Hippocampal formation (tissue), 2 donors: Measurements from ENCODE around the gene KCNA5.

Experiments
- DNase-seq, 2 donors: peaks; one replicate each; lab custom pipeline; 2025; lab: John Stamatoyannopoulos, UW

KCNA5 gene

GRCh38 chr12:5064913-5065490 is 21.3 kb downstream of the KCNA5 start:
- no peak for DNase-seq

GRCh38 chr12:5066251-5066650 is 22.6 kb downstream of the KCNA5 start:
- DNase-seq = no peak

DNA sequence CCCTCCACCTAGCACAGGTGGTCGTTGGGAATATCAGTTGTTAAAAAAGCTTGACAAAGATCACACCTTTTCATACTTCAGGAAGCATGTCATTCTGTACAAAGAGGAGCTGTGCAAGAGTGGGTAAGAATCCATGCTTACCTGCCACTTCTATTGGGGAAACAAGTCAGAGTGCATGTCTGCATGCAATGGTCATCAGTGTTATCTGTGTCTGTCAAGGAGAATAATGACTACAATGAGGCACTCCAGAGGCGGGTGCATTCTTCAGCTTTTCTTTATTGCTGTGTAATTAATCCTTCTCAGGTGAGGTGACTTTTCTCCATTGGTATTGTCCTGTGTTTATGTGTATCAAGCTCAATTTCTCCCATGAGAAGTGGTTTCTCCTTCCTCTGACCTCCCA is 24.4 kb downstream of the KCNA5 start:
- no peak for DNase-seq

DNA sequence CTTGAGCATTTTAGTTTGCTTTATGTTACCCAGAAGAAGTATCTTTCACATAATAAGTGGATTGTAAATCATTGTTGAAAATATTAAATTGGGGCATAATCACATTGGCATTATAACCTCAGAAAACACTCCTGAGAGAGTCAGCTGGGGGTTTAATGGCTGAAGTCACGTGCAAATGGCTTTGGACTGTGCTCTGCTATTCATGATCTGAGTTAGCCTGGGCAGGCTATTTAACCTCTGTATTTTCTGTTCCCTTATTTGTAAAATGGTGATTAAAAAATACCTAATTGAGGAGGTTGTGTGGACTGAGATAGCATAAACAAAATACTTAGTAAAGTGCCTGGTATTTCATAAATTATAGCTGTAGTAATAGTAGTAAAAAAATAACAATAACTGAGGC is 24.9 kb downstream of the KCNA5 start:
- no peak for DNase-seq

- DNase-seq = no peak
These were observed 26.4 kb downstream of the KCNA5 start for GRCh38 chr12:5070090-5070489.

GRCh38 chr12:5071496-5071895 is 27.8 kb downstream of the KCNA5 start:
- DNase-seq = no peak

GRCh38 chr12:5072311-5072710 is 28.6 kb downstream of the KCNA5 start:
- DNase-seq = no peak

DNA sequence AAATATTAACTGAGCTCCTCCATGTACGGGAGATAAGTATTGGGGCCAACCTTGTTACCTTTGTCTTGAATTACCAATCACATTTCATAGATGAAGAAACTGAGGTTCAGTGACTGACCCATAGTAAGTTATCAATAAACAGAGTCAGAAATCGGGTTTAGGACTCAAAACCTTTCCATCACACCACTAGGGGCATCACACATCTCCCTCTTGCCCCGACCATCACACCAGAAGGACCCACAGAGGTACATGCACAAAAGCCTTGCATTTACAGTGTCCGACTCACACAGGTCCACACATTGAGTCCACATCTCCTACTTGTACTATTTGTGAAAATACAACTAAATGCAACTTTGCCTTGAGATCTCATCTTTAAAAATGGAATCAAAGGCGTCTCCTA is 29.4 kb downstream of the KCNA5 start:
- DNase-seq = no peak

- no peak for DNase-seq
These were observed 30.2 kb downstream of the KCNA5 start for GRCh38 chr12:5073853-5074252.

GRCh38 chr12:5076761-5077160 is 33.1 kb downstream of the KCNA5 start:
- DNase-seq = no peak

DNA sequence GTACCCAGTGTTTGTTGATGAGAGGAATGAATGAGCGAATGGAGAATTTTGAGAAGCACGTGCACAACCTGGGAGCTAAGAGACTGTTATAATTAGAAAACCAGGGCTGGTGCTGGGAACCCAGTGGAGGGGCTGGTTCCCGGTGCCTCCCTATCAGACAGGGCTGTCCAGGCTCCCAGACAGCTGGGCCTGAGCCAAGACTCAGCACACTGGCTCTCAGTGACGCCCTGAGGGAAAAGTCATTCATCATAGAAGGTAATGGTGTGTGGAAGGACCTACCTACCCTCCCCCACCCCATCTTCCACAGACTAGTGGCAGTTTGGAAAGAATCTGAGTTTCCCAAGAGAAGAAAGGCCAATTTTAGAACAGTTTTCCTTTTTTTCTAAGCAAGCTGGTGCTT is 34.7 kb downstream of the KCNA5 start:
- DNase-seq = no peak

DNA sequence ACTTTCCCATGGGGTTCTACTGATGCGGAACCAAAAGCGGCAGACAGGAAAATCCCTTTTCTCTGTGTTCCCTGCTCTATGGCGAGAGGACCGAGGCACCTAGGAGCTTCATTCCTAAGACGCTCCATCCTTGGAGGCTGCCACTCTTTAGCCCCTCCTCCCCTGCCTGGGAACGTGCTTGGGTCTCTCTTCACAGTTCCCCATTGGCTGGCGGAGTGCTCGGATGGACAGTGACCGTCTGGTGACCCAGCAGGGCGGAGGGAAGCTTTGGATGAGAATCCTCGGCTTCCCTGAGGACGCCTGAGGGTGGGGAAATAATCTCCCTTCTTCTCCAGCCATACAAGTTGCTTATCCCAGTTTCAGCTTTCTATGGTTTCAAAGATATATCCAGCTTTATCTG is 37.3 kb downstream of the KCNA5 start:
- no peak for DNase-seq

DNA sequence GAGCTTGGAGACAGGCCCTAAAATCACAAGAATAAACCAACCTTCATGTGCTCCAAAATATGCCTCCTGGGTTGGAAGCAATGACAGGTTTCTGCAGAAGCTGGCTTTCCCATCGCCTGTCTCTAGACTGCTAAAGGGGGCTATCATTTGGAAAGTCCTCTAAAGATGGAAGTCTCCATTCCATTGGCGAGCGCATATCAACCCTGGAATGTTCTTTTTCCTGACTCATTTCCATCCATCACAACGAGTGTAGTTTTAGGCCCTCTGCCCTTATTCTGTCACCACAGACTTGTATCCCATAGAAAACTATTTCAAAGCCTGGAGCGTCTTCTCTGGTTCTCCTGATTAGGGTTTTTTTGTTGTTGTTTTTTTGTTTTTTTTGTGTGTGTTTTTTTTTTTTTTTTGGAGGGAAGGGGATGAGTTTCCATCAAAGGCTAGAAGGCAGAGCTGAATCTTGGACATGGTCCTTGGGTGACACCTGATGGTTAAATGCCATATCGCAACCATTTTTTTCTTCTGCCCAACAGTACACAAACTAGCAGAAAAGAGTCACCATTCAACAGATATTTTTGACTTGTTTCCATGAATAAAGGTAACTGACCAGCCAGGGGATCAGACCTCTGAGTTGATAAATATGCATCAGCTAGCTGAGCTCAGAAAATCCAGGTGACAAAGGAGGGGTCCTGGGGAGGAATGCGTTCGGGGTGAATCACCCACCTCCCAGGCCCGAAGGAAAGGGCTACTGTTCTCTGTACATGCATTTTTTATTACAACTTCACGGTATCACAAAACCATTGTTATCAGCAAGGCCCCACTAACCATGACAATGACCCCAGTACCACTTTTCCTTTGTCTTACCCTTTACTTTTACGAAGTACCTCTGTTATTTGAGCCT is 40.5 kb downstream of the KCNA5 start:
- DNase-seq = peak; percentile 34 to 80

DNA sequence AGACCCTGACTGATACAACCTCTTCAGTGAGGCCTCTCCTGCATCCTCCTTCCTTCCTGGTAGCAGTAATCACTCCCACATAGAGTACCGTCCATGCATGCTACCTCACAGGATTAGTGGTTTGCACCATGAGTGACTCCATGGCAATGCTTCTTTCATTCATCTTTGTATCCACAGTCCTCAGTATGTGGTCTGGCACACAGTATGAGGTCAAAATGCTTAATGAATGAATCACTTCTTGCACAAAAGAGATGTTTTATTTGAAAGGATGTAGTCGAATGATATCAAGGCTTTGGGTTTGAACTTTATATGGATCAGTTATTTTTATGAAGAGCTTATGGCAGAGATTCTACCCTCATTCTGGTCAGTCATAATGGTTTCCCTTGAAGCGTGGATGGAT is 42.2 kb downstream of the KCNA5 start:
- no peak for DNase-seq

DNA sequence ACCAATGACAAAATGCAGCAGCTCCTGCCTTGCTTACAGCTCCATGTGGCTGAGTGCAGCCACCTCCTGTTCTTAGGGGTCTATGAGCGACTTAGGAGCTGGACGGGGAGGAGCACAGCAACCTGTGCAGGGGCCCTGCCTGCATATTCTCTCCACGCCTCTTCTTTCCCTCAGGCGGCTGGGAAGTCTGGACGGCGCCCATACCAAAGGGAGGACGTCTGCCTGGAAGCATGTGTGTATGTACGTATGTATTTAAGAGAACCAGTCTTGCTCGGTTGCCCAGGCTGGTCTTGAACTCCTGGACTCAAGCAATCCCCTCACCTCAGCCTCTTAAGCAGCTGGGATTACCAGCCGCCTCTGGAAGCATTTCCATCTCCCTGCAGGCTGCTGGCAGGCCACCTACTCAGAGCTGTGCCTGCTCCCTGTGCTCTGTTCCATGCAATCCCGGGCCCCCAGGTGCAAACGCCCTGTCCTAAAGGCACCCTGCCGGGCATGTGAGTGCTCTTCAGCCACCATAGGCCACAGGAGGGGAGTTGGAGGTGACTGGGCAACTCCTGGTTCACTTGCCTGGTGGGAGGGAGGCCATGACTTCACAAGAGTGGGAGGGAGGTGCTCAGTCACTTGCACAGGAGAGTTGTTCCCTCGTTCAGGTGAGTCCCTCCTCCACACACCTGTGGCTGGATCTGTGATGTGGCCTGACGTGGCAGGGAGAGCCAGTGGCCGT is 44.3 kb downstream of the KCNA5 start:
- DNase-seq = no peak

DNA sequence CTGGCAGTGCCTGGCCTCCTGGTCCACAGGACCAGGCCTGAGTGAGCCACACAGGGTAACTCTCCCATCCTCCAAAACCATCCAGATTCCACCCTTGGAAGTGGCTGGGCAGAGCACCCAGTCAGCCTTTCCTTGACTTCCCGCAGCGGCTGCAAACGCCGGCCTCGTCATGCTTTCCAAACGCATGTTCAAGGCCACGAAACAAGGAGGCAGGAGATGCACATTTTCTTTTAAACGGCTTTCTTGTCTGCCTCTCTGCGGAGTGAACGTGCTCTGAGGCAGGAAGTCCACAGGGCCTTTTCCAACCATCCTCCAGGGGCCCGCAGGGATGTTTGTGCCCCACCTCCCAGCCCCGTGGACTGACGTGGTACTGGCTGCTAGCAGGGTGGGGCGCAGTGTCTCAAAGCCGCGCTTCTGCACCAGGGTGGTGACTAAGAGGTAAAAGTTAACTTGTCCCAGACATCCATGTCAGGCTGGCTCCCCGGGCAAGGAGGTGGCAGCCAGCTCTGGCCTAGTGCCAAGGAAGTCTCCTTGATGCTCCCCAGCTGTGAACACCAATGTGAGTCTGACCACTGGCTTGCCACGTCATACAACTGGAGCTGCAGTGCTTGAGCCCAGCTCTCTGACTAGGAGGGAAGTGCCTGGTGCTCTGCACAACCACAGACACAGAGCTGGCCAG is 45.0 kb downstream of the KCNA5 start:
- DNase-seq = no peak

DNA sequence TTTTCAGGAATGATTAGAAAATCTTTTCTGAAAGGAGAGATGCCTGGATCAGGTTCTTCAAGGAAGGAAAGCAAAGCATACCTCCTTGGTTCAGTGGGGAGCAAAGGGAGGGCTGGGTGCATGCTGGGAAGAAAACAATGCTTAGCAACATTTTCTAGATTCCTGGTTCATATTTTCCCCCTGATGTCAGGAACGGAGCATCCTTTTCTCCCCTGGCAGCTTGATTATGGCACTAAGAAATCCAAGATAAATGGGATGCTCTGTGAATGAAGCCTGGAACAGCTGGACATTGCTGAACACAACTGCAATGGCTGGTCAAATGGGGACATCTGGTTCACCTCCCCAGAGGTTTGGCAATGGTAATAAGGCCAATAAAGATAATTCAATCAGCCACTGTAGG is 50.9 kb downstream of the KCNA5 start:
- DNase-seq = no peak

DNA sequence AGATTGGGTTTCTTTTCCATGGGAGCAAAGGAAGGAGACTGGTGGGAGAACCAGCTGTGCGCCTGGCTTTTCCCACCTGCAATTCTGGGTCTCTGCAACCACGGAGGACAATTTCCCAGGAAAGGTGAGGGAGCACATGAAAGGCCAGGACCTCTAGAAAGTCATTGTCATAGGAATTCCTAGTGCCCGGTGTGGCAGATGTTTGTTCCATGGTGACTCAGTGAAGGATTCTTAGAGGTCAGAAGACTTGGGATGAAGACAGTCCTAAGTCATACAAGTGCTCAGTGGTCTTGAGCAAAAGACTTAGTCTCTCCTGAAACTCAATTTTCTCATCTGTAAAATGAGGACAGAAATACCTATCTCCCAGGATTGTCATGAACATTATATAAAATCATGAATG is 51.3 kb downstream of the KCNA5 start:
- DNase-seq = no peak
